Retina (tissue), 1 donor: ENCODE data around the gene PPP5C.
"Not testable (repeated sequence)": the region's sequence is repeated elsewhere in the genome, so short reads cannot be mapped to it uniquely, and the experiment has no call there.

Experiments
- DNase-seq: peaks from one replicate; pipeline ENCODE4 v3.0.0-alpha.2; 2016

PPP5C gene

GRCh38 chr19:46367426-46367825, 20.5 kb downstream of the PPP5C start:
- DNase-seq, result peak; percentile 27

- DNase-seq, result peak; percentile 19
Observed at GRCh38 chr19:46368116-46368515, 21.2 kb downstream of the PPP5C start.

- no peak for DNase-seq
Observed at GRCh38 chr19:46369817-46370216, 22.9 kb downstream of the PPP5C start.

GRCh38 chr19:46371371-46371901, 24.5 kb downstream of the PPP5C start:
- no peak for DNase-seq

- no peak for DNase-seq
Observed at GRCh38 chr19:46372901-46373490, 26.1 kb downstream of the PPP5C start.

GRCh38 chr19:46373491-46374359, 26.8 kb downstream of the PPP5C start:
- DNase-seq, result no peak

GRCh38 chr19:46374536-46375475, 27.9 kb downstream of the PPP5C start:
- no peak for DNase-seq

GRCh38 chr19:46375476-46376067, 28.7 kb downstream of the PPP5C start:
- not testable (repeated sequence) for DNase-seq

GRCh38 chr19:46376241-46377153, 29.6 kb downstream of the PPP5C start:
- DNase-seq, result no peak

GRCh38 chr19:46378268-46378667, 31.4 kb downstream of the PPP5C start:
- no peak for DNase-seq

- no peak for DNase-seq
Observed at GRCh38 chr19:46380690-46381089, 33.8 kb downstream of the PPP5C start.

- no peak for DNase-seq
Observed at GRCh38 chr19:46381346-46381745, 34.5 kb downstream of the PPP5C start.

GRCh38 chr19:46381756-46382345, 35.0 kb downstream of the PPP5C start:
- DNase-seq, result no peak

GRCh38 chr19:46383171-46383815, 36.4 kb downstream of the PPP5C start:
- DNase-seq, result no peak

- DNase-seq, result no peak
Observed at GRCh38 chr19:46383846-46384245, 37.0 kb downstream of the PPP5C start.

- no peak for DNase-seq
Observed at GRCh38 chr19:46384396-46384795, 37.5 kb downstream of the PPP5C start.

GRCh38 chr19:46385636-46386035, 38.7 kb downstream of the PPP5C start:
- DNase-seq, result no peak

- no peak for DNase-seq
Observed at GRCh38 chr19:46386151-46386550, 39.3 kb downstream of the PPP5C start.

- no peak for DNase-seq
Observed at GRCh38 chr19:46386996-46387712, 40.3 kb downstream of the PPP5C start.

GRCh38 chr19:46387713-46388130, 40.8 kb downstream of the PPP5C start:
- DNase-seq, result no peak
